Neural cell (in vitro differentiated cells): ENCODE measurements around the gene LMNB1.

Experiments used
- CTCF ChIP-seq: fragments of 450-650 bp; IDR thresholded peaks from 2 replicates; pipeline ENCODE4 v1.5.1; 2014; ENCODE audit warnings: antibody characterized with exemption, mild to moderate bottlenecking, moderate library complexity; ENCODE audit not compliant: poor library complexity, severe bottlenecking
- EP300 ChIP-seq: fragments of 450-650 bp; conservative IDR thresholded peaks from 2 replicates; pipeline ENCODE4 v1.6.1; 2014; ENCODE audit warnings: antibody characterized with exemption, mild to moderate bottlenecking, moderate library complexity; ENCODE audit not compliant: poor library complexity, severe bottlenecking
- EZH2 ChIP-seq: fragments of 200-600, 300-800 bp; shearing (Covaris generic), sonication (generic); IDR thresholded peaks from 2 replicates; pipeline ENCODE4 v1.6.1; 2014; ENCODE audit warnings: antibody characterized with exemption, low read length, borderline replicate concordance, mild to moderate bottlenecking; ENCODE audit not compliant: insufficient read depth, poor library complexity, severe bottlenecking
- MXI1 ChIP-seq: fragments of 450-650 bp; conservative IDR thresholded peaks from 2 replicates; pipeline ENCODE4 v1.6.1; 2014; ENCODE audit warnings: antibody characterized with exemption, mild to moderate bottlenecking; ENCODE audit not compliant: poor library complexity, severe bottlenecking
- POLR2AphosphoS5 ChIP-seq: IDR thresholded peaks from 2 replicates; pipeline ENCODE4 v1.6.1; 2012
- RAD21 ChIP-seq: fragments of 450-650 bp; conservative IDR thresholded peaks from 2 replicates; pipeline ENCODE4 v1.6.1; 2014; ENCODE audit warnings: antibody characterized with exemption, mild to moderate bottlenecking, moderate library complexity
- REST ChIP-seq: IDR thresholded peaks from 2 replicates; pipeline ENCODE4 v1.6.1; 2012; ENCODE audit warnings: borderline replicate concordance
- SMC3 ChIP-seq: fragments of 450-650 bp; conservative IDR thresholded peaks from 2 replicates; pipeline ENCODE4 v1.6.1; 2014; ENCODE audit warnings: antibody characterized with exemption, mild to moderate bottlenecking, moderate library complexity; ENCODE audit not compliant: poor library complexity
- TAF1 ChIP-seq: IDR thresholded peaks from 2 replicates; pipeline ENCODE4 v1.6.1; 2012; ENCODE audit warnings: low read depth

- TF ChIP-seq TAF1 (no peak), CTCF (no peak), EP300 (no peak), POLR2AphosphoS5 (no peak), RAD21 (no peak), EZH2 (no peak), REST (no peak), MXI1 (no peak), SMC3 (no peak)
These were observed 49.8 kb downstream of the LMNB1 start for GRCh38 chr5:126826619-126827215.
